GM06990 (cell line): Measurements from ENCODE around the gene RBM20.

Experiments used
- DNase-seq: peaks from one replicate; pipeline ENCODE4 v3.0.0-alpha.2; 2011; ENCODE audit not compliant: insufficient read length; ENCODE audit errors: extremely low read depth
- H3K27me3 ChIP-seq: replicated peaks from 2 replicates; pipeline ENCODE4 v1.6.0; 2011; ENCODE audit warnings: low read length; ENCODE audit not compliant: control insufficient read depth, insufficient read depth
- H3K36me3 ChIP-seq: 2 replicates; pipeline ENCODE4 v1.5.1; 2011; ENCODE audit warnings: low read length; ENCODE audit not compliant: control insufficient read depth, insufficient read depth
- H3K4me3 ChIP-seq: replicated peaks from 2 replicates; pipeline ENCODE4 v1.5.1; 2011; ENCODE audit warnings: low read depth, mild to moderate bottlenecking, control low read depth, low read length
- TF ChIP-seq, protein P1 (sequence below): IDR thresholded peaks from 2 replicates; pipeline ENCODE4 v1.5.1; 2011; ENCODE audit warnings: low read length, control low read depth, mild to moderate bottlenecking, inconsistent platforms; ENCODE audit not compliant: insufficient read depth, poor library complexity, severe bottlenecking

Gene RBM20

DNA sequence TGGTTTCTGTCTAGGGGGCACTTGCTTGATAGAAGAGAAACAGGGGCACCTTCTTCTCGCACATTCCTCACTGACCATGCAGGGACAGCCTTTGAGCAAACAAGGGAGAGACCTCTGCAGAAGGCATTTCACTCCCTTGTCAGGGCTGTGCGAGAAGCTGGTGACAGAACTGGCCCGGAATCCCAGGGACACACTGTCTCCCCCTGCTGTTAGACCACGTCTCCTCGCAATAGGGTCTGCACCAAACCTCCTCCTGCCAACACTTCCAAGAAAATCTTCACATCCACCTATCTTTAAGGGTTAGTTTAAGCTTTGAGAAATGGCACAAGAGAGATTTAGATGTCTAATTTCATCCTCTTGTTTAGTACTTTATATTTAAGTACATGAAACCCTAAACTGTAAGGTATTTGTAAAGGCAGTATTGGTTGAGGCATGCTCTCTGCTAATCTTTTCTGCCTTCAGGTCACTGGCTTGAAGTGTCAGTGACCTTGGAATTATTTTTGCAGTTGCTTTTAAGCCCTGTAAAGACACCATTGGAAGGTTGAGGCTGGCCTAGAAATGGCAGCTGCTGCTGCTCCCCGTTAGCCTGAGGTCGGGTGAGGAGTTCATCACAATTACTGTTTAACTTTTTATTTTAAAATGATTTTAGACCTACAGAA, 37.0 kb downstream of the RBM20 start:
- TF ChIP-seq, protein P1, sequence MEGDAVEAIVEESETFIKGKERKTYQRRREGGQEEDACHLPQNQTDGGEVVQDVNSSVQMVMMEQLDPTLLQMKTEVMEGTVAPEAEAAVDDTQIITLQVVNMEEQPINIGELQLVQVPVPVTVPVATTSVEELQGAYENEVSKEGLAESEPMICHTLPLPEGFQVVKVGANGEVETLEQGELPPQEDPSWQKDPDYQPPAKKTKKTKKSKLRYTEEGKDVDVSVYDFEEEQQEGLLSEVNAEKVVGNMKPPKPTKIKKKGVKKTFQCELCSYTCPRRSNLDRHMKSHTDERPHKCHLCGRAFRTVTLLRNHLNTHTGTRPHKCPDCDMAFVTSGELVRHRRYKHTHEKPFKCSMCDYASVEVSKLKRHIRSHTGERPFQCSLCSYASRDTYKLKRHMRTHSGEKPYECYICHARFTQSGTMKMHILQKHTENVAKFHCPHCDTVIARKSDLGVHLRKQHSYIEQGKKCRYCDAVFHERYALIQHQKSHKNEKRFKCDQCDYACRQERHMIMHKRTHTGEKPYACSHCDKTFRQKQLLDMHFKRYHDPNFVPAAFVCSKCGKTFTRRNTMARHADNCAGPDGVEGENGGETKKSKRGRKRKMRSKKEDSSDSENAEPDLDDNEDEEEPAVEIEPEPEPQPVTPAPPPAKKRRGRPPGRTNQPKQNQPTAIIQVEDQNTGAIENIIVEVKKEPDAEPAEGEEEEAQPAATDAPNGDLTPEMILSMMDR = peak; percentile 69
- H3K27me3 ChIP-seq = no peaks in the 10 kb centered on the region
- no peak for DNase-seq
- H3K4me3 ChIP-seq = no peak overlapping the region
- H3K36me3 ChIP-seq = no peaks in the 10 kb centered on the region

DNA sequence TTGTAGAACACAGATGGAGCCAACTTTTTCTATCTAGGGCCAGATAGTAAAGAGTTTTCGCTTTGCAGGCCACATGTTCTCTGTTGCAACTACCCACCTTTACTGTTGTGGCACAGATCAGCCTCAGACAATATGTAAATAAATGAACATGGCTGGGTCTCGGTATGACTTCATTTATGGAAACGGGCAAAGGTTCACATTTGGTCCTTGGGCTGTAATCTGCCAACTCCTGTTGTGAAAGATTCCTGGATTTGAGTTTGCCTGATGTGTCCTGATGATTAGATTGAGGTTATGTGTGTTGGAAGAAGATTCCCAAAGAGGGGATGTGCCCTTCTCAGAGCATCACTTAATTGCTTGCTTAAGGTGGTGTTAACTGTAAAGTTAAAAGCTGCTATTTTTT, 38.2 kb downstream of the RBM20 start:
- Histone ChIP-seq H3K27me3 (no peaks in the 10 kb centered on the region), H3K36me3 (no peaks in the 10 kb centered on the region), H3K4me3 (no peak overlapping the region)
- TF ChIP-seq, protein P1 = no peak
- DNase-seq = no peak

- Histone ChIP-seq H3K36me3 (no peaks in the 10 kb centered on the region), H3K27me3 (no peaks in the 10 kb centered on the region), H3K4me3 (no peak overlapping the region)
- DNase-seq = no peak
- TF ChIP-seq, protein P1 = no peak
These were observed 40.8 kb downstream of the RBM20 start for GRCh38 chr10:110684800-110685446.

DNA sequence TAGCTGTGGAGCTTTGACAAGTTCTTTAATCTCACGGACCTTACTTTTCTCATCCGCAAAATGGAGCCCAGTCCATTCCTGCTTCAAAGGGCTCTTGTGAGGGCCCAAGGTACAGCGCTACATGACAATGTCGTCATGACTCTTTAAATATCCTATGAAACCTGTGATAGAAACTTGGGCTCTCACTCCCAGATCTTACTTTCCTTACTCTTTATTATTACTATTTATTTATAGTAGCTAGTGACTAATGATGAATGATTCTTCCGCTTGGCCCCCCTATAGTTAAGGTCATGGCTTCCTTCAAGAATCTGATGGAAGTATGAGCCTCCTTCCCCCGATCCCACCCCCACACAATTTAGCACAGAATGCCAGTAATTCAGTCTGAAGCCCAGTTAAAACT, 41.9 kb downstream of the RBM20 start:
- H3K27me3 ChIP-seq = no peaks in the 10 kb centered on the region
- H3K36me3 ChIP-seq = no peaks in the 10 kb centered on the region
- H3K4me3 ChIP-seq = no peak overlapping the region
- TF ChIP-seq, protein P1 = no peak
- DNase-seq = no peak

- no peaks in the 10 kb centered on the region for H3K27me3 ChIP-seq
These were observed 42.8 kb downstream of the RBM20 start for GRCh38 chr10:110686949-110687348.

More at GRCh38 chr10:110686949-110687348, 42.8 kb downstream of the RBM20 start:
- no peak for DNase-seq
- no peaks in the 10 kb centered on the region for H3K36me3 ChIP-seq
- TF ChIP-seq, protein P1 = no peak
- H3K4me3 ChIP-seq = no peak overlapping the region
